K562 (cell line): ENCODE data around the gene SLC31A1. TPM values are rescaled to one million over a fixed set of nuclear protein-coding genes. Genes with fewer than 3 reads are reported as not detected.
A peak's percentile ranks its signal among the peaks of the same experiment; 100 is the strongest.

Experiments used
- ATF4 ChIP-seq: fragments of 450-650 bp; formaldehyde crosslinking; IDR thresholded peaks from 2 replicates; pipeline ENCODE4 v1.4.0; 2022; ENCODE audit warnings: mild to moderate bottlenecking, moderate library complexity
- CEBPB ChIP-seq: fragments of 450-650 bp; IDR thresholded peaks from 2 replicates; pipeline ENCODE4 v1.6.1; 2016; ENCODE audit warnings: missing genetic modification characterization, missing compliant biosample characterization
- SMARCA4 ChIP-seq: fragments of 450-650 bp; IDR thresholded peaks from 2 replicates; pipeline ENCODE4 v1.6.1; 2016
- SP1 ChIP-seq: sonication (generic); formaldehyde crosslinking; IDR thresholded peaks from 2 replicates; pipeline ENCODE4 v1.8.1; 2022; ENCODE audit warnings: mild to moderate bottlenecking, missing genetic modification reagents
- TEAD1 ChIP-seq, 2 experiments: fragments of 450-650 bp in 1 of 2; sonication (generic) in 1 of 2; formaldehyde crosslinking; IDR thresholded peaks; 2 replicates each; pipeline versions ENCODE4 v1.4.0 to v1.8.0; 2020 to 2022; ENCODE audit warnings: mild to moderate bottlenecking in 2 of 2, missing genetic modification reagents in 1 of 2
- ZBTB9 ChIP-seq: fragments of 450-650 bp; formaldehyde crosslinking; IDR thresholded peaks from 2 replicates; pipeline ENCODE4 v1.4.0; 2020; ENCODE audit warnings: mild to moderate bottlenecking, moderate library complexity
- polyA plus RNA-seq, 8 experiments: library from polyadenylated mRNA; depleted of rRNA in 4 of 8; stranded (reverse) in 5 of 8; unstranded in 3 of 8; fragments of >200 nt; fragmentation: Nextera tagmentation in 2 of 8; fragmentation: Illumina TruSeq in 1 of 8; extraction: Ambion mirVana in 2 of 8; extraction: Trizol in 1 of 8; gene quantifications; 2 replicates each; pipeline versions ENCODE4 v1.2.1 to v1.2.3, GENCODE V29; 2011 to 2014; ENCODE audit warnings: inconsistent platforms in 1 of 8, missing spikeins in 1 of 8
- total RNA-seq, 7 experiments: library from RNA; depleted of rRNA in 6 of 7; stranded (reverse); fragments of >200 nt in 6 of 7; fragmentation: Illumina TruSeq in 2 of 7; extraction: Trizol in 2 of 7; gene quantifications; 2 replicates each; pipeline versions ENCODE4 v1.2.1 to v1.2.3, GENCODE V29; 2011 to 2021; ENCODE audit warnings: low replicate concordance in 1 of 7
- TF ChIP-seq, protein P1 (sequence below): fragments of 250-450 bp; sonication (Bioruptor Pico); IDR thresholded peaks from 2 replicates; pipeline ENCODE4 v1.4.0; 2020

SLC31A1 gene
- total and polyA plus RNA-seq, 9 of the 15 experiments (the other 6 are each of a cell fraction or from before 2014, with no cell fraction given), result 15.4 to 40.7 (median 25.9) TPM

DNA sequence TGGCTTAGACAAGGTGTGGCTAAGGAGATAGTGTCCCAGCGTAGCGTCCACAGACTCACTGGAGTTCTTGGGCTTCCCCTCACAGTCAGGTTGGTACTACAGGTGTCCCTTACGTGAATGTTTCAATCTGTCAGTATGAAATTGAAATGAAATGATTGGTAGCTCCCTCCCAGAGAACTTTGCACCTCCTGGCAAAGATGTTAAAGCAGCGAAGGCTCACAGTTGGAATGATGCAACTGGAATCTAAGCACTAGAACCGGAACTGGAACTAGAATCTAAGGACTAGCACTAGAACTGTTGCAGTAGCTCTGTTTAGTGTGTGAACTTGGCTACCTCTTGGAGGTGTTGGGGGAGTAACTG, 1.1 kb downstream of the SLC31A1 start (continued):
- TF ChIP-seq ZBTB9 (CRISPR knock-in tag) (peak; percentile 14; the same call in 1 of the 2 replicates), SMARCA4 (0 out of 2 replicates have a peak, but pooled peaks have one; percentile 3), TEAD1 (CRISPR knock-in tag; IDR thresholded peaks at IDR 0.05) (no peak), SP1 (peak; percentile 42; the same call in 1 of the 2 replicates), CEBPB (peak; percentile 52; the same call in 1 of the 2 replicates), ATF4 (CRISPR knock-in tag) (peak; percentile 84)
- TF ChIP-seq, protein P1, sequence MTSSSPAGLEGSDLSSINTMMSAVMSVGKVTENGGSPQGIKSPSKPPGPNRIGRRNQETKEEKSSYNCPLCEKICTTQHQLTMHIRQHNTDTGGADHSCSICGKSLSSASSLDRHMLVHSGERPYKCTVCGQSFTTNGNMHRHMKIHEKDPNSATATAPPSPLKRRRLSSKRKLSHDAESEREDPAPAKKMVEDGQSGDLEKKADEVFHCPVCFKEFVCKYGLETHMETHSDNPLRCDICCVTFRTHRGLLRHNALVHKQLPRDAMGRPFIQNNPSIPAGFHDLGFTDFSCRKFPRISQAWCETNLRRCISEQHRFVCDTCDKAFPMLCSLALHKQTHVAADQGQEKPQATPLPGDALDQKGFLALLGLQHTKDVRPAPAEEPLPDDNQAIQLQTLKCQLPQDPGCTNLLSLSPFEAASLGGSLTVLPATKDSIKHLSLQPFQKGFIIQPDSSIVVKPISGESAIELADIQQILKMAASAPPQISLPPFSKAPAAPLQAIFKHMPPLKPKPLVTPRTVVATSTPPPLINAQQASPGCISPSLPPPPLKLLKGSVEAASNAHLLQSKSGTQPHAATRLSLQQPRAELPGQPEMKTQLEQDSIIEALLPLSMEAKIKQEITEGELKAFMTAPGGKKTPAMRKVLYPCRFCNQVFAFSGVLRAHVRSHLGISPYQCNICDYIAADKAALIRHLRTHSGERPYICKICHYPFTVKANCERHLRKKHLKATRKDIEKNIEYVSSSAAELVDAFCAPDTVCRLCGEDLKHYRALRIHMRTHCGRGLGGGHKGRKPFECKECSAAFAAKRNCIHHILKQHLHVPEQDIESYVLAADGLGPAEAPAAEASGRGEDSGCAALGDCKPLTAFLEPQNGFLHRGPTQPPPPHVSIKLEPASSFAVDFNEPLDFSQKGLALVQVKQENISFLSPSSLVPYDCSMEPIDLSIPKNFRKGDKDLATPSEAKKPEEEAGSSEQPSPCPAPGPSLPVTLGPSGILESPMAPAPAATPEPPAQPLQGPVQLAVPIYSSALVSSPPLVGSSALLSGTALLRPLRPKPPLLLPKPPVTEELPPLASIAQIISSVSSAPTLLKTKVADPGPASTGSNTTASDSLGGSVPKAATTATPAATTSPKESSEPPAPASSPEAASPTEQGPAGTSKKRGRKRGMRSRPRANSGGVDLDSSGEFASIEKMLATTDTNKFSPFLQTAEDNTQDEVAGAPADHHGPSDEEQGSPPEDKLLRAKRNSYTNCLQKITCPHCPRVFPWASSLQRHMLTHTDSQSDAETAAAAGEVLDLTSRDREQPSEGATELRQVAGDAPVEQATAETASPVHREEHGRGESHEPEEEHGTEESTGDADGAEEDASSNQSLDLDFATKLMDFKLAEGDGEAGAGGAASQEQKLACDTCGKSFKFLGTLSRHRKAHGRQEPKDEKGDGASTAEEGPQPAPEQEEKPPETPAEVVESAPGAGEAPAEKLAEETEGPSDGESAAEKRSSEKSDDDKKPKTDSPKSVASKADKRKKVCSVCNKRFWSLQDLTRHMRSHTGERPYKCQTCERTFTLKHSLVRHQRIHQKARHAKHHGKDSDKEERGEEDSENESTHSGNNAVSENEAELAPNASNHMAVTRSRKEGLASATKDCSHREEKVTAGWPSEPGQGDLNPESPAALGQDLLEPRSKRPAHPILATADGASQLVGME (CRISPR knock-in tag), result 0 out of 2 replicates have a peak, but pooled peaks have one; percentile 12
